Measurements from ENCODE around the gene ST6GALNAC1.
"Not testable (repeated sequence)": the region's sequence is repeated elsewhere in the genome, so short reads cannot be mapped to it uniquely, and the experiment has no call there.

ST6GALNAC1 gene

DNA sequence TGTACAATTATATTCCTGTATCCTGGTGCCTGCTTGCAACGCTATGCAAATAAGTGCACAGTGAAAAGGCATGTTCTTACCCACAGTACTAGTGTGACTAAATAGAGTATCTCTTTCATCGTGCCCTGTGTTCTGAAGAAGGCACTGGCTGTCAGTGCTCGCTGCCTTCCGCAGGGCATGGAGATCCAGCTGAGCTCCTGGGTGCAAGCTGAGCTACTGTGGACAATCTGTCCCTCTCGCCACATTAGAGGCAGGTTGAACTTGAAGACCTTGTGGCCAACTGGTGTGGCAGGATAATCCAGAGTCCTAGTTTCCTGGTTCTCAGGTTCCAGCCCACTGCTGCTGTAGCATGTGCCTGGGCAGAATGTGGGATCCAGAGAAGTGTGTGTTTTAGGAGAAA lies 1.9 kb upstream of the ST6GALNAC1 start:
- no peak for TF ChIP-seq JUND (IDR thresholded peaks at IDR 0.05; ENCODE audit: low read depth)
- DNase-seq (ENCODE audit: low read depth in 1 of 2, low spot score in 1 of 2), result peak in 1 of 2 experiments; percentile 87
- in situ Hi-C loops (cut with HindIII; ENCODE audit: low pct_unique_long_range_greater_than_20kb, low sequenced_read_pairs), result no loop called here

GRCh38 chr17:76644995-76645394 lies 1.4 kb upstream of the ST6GALNAC1 start:
- in situ Hi-C loops (cut with HindIII; ENCODE audit: low pct_unique_long_range_greater_than_20kb, low sequenced_read_pairs), result no loop called here
- no peak for DNase-seq (ENCODE audit: low read depth in 1 of 2, low spot score in 1 of 2)
- TF ChIP-seq JUND (IDR thresholded peaks at IDR 0.05; ENCODE audit: low read depth), result no peak

DNA sequence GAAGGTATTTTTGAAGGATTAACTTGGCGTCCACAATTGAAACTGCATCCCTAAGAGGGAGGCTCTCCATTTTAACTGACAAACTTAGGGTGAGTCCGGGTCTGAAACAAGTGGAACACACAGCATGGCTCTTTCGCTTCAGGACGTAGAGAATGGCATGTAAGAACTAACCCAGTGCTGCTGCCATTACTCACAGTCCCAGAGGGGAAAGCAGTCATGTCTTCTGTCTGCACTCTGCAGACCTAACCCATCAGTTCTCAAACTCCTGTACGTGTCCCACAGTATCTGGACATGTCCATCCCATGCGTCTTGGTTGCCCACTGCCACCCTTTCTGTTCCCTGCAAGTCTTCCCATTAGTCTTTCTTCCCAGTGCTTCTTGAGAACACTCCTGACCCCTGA lies 563 bp downstream of the ST6GALNAC1 start:
- TF ChIP-seq JUND (IDR thresholded peaks at IDR 0.05; ENCODE audit: low read depth), result no peak
- no peak for DNase-seq (ENCODE audit: low read depth in 1 of 2, low spot score in 1 of 2)
- in situ Hi-C loops (cut with HindIII; ENCODE audit: low pct_unique_long_range_greater_than_20kb, low sequenced_read_pairs), result no loop called here

DNA sequence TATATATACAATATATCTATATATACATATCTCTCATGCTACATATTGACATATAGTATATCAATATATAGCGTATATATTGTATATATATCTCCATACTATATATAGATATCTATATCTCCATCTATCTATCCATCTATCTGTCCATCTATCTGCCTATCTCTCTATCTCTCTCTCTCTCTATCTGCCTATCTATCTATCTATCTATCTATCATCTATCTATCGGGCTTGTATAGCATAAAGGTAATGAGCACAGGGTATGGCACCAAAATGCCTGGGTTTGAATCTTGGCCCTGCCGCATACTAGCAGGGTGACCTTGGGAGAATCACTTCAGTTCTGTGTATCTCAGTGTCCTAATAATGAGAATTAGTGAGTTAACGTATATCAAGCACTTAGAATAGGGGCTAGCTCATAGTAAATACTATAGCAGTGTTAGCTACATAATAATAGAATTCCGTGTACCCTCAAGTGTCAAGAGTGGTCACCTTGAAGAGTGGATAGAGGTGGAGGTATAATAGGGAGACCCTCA lies 1.5 kb downstream of the ST6GALNAC1 start:
- no peak for TF ChIP-seq JUND (IDR thresholded peaks at IDR 0.05; ENCODE audit: low read depth)
- in situ Hi-C loops (cut with HindIII; ENCODE audit: low pct_unique_long_range_greater_than_20kb, low sequenced_read_pairs), result no loop called here
- no peak for DNase-seq (ENCODE audit: low read depth in 1 of 2, low spot score in 1 of 2)

GRCh38 chr17:76641501-76641900 lies 2.1 kb downstream of the ST6GALNAC1 start:
- TF ChIP-seq JUND (IDR thresholded peaks at IDR 0.05; ENCODE audit: low read depth), result 0 out of 2 replicates have a peak, but pooled peaks have one; percentile 20
- DNase-seq (ENCODE audit: low read depth in 1 of 2, low spot score in 1 of 2), result peak; percentile 45 to 92
- in situ Hi-C loops (cut with HindIII; ENCODE audit: low pct_unique_long_range_greater_than_20kb, low sequenced_read_pairs), result no loop called here

DNA sequence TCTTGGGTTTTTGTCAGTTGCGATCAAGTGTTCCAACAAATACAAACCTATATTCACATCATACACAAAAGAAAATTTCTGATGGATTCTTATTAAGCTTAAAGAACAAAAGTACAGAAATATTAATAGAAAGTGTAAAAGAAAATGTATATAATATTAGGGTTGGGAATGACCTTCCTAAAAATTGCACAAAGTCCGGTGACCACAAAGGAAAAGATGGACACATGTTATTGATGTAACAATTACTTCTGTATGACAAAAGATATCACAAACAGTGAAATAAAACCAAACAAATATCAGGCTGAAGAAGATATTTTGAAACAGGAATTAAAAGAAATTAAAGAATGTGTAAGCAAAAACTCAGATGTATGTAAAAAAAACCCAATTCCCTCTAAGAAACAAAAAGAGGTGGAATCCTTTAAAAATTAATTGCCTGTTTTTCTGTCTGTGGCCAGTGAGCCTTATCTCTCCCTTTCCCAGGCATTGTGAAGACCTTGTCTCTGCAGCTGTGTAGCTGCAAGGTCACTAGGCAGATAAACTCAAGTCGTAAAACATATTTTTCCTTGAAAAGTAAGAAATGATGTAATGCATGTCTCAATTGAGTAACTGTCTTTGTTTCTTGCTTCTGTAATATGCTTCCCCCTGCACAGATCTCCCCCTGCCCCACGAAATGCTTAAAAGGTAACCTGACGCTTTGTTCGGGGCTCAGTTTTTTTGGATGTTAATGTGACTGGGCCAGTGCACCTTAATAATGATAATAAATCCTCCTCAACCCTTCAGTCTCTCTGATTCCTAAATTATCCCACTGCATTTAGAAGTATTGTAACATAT lies 2.8 kb downstream of the ST6GALNAC1 start:
- in situ Hi-C loops (cut with HindIII; ENCODE audit: low pct_unique_long_range_greater_than_20kb, low sequenced_read_pairs), result no loop called here
- no peak for DNase-seq (ENCODE audit: low read depth in 1 of 2, low spot score in 1 of 2)
- TF ChIP-seq JUND (IDR thresholded peaks at IDR 0.05; ENCODE audit: low read depth), result no peak

DNA sequence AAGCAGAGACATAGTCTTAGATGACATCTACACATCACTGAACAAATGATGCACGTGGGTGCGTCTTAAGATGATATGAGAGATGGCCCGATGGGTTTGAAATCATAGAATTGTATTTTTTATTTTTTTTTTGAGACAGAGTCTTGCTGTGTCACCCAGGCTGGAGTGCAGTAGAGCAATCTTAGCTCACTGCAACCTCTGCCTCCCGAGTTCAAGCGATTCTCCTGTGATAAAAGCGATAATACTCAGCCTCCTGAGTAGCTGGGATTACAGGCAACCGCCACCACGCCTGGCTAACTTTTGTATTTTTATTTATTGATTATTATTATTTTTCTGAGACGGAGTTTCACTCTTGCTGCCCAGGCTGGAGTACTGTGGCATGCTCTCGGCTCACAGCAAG lies 5.3 kb downstream of the ST6GALNAC1 start:
- TF ChIP-seq JUND (IDR thresholded peaks at IDR 0.05; ENCODE audit: low read depth), result no peak
- in situ Hi-C loops (cut with HindIII; ENCODE audit: low pct_unique_long_range_greater_than_20kb, low sequenced_read_pairs), result no loop called here
- DNase-seq (ENCODE audit: low read depth in 1 of 2, low spot score in 1 of 2), result no peak

GRCh38 chr17:76636486-76637206 lies 6.9 kb downstream of the ST6GALNAC1 start:
- DNase-seq (ENCODE audit: low read depth in 1 of 2, low spot score in 1 of 2); in situ Hi-C loops (cut with HindIII; ENCODE audit: low pct_unique_long_range_greater_than_20kb, low sequenced_read_pairs): not testable (repeated sequence)

GRCh38 chr17:76635659-76636360 lies 7.7 kb downstream of the ST6GALNAC1 start:
- no peak for TF ChIP-seq JUND (IDR thresholded peaks at IDR 0.05; ENCODE audit: low read depth)
- in situ Hi-C loops (cut with HindIII; ENCODE audit: low pct_unique_long_range_greater_than_20kb, low sequenced_read_pairs), result no loop called here
- no peak for DNase-seq (ENCODE audit: low read depth in 1 of 2, low spot score in 1 of 2)

GRCh38 chr17:76635039-76635438 lies 8.5 kb downstream of the ST6GALNAC1 start:
- in situ Hi-C loops (cut with HindIII; ENCODE audit: low pct_unique_long_range_greater_than_20kb, low sequenced_read_pairs), result no loop called here
- DNase-seq (ENCODE audit: low read depth in 1 of 2, low spot score in 1 of 2), result no peak
- no peak for TF ChIP-seq JUND (IDR thresholded peaks at IDR 0.05; ENCODE audit: low read depth)

DNA sequence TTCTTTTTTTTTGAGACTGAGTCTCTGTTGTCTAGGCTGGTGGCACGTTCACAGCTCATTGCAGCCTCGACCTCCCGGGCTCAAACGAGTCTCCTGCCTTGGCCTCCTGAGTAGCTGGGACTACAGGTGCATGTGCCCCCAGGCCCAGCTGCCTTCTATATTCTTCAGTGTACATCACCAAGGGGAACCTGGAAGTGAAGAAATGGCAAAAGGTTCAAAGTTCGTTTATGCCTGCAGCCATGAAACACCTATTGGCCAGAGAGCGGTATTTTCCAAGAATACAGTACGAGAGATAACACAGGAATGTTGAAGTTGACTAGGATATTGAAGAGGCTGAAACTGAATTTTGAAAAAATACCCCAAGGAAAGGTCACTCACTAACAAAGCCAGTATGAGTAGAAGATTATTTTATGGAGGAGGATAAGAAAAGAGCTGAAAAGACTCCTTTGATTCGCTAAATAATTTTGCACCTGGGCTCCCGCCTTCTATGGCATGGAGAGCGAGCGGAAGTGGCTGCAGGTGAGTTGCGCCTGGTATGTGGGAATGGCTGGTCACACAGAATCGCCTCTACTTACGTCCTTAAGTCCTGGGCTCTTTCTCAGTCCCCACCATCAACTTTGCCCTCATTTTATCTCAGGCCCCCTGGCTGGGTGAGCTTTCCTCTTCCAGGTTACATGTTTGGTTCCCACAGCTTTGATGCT lies 9.8 kb downstream of the ST6GALNAC1 start:
- in situ Hi-C loops (cut with HindIII; ENCODE audit: low pct_unique_long_range_greater_than_20kb, low sequenced_read_pairs), result no loop called here

More for the DNA sequence above, 9.8 kb downstream of the ST6GALNAC1 start:
- no peak for TF ChIP-seq JUND (IDR thresholded peaks at IDR 0.05; ENCODE audit: low read depth)
- DNase-seq (ENCODE audit: low read depth in 1 of 2, low spot score in 1 of 2), result no peak

All from T47D (cell line).